GM12864 (cell line): ENCODE data around the gene TNFRSF14.

Experiments used
- DNase-seq: peaks from one replicate; pipeline ENCODE4 v3.0.0-alpha.2; 2011; ENCODE audit warnings: low read depth
- H3K4me3 ChIP-seq: 2 replicates; pipeline ENCODE4 v1.5.1; 2011; ENCODE audit warnings: mild to moderate bottlenecking, low read depth, low read length, control low read depth
- TF ChIP-seq, protein P1 (sequence below): IDR thresholded peaks from 2 replicates; pipeline ENCODE4 v1.5.1; 2011; ENCODE audit warnings: low read depth, mild to moderate bottlenecking, moderate library complexity, low read length, control low read depth, inconsistent platforms; ENCODE audit errors: missing control alignments

TNFRSF14 gene

DNA sequence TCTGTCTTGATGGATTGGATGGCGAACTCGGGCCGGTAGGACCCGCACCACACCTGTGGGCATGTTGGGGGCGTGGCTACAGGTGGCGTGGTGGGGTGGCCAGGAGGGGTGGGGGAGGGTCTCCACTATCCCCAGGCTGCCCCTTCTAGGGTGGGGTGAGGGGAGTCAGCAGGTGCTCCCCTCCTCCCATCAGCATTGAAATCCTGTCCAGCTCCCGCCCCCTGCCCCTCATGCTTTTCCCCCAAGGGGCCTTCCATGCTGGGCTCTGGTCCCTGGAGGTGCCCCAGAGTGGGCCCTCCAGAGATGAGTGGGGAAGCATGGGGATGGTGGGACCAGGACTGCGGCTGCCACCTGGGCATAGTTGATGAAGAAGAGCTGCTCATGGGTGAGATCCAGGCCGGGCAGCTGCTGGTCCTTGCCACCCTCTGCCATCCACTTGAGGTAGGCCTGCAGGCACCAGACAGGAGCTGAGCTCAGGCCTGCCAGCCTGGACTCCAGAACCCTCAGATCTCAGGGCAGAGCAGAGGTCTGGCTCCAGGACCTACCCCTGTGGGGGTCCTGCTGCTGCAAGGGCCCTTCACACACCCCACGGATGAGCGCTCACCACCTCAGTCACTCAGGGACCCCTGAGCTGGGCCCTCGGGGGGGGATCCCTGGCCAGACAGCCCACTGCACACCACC lies 35.5 kb downstream of the TNFRSF14 start:
- DNase-seq: no peak
- TF ChIP-seq, protein P1, sequence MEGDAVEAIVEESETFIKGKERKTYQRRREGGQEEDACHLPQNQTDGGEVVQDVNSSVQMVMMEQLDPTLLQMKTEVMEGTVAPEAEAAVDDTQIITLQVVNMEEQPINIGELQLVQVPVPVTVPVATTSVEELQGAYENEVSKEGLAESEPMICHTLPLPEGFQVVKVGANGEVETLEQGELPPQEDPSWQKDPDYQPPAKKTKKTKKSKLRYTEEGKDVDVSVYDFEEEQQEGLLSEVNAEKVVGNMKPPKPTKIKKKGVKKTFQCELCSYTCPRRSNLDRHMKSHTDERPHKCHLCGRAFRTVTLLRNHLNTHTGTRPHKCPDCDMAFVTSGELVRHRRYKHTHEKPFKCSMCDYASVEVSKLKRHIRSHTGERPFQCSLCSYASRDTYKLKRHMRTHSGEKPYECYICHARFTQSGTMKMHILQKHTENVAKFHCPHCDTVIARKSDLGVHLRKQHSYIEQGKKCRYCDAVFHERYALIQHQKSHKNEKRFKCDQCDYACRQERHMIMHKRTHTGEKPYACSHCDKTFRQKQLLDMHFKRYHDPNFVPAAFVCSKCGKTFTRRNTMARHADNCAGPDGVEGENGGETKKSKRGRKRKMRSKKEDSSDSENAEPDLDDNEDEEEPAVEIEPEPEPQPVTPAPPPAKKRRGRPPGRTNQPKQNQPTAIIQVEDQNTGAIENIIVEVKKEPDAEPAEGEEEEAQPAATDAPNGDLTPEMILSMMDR: no peak
- H3K4me3 ChIP-seq: no peak overlapping the region

DNA sequence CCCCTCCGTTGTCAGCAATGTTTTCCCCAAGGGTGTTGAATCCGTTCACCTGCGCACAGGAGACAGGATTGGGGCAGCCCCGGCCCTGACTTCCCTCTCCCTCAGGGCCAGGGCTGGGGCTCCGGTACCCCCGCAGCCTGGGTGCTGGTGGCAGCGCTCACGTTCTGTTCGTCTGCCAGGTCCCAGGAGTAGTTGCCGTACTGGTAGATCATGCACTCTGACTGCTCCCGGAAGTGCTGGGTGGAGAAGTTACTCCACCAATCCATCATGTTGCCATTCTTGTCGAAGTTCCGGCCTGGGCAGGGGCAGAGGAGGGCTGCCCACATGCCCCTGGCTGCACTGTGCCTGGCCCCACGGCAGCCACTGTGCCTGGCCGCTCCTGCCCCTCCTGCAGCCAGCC lies 36.5 kb downstream of the TNFRSF14 start:
- no peak overlapping the region for H3K4me3 ChIP-seq
- DNase-seq: no peak
- TF ChIP-seq, protein P1: no peak

DNA sequence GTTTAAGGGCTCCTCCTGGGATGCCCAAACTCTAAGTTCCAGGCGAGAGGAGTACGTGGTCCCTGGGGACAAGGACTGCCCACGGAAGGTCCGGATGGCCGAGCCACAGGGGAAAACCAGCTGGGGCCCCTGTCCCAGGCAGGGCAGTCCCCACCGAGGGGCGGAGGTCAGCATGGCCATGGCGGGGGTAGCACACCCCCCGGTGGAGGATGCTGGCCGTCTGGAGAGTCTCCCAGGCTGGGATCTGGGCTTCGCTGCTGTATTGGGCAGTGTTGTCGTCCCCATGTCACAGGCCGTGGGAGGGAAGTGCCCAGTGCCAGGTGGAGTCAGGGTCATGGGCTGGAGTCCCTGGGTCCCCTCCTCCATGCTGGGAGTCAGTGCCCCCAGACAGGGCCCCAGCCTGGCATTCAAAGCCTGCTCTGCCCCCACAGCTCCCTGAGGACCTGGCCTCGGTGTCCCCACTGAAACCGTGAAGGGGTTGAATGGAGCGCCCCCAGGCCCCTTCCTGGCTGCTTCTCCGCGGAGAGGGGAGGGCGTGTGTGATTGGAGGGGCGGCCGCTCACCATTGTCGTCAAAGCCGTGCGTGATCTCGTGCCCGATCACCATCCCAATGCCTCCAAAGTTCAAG lies 37.2 kb downstream of the TNFRSF14 start:
- DNase-seq: no peak
- H3K4me3 ChIP-seq: no peak overlapping the region
- TF ChIP-seq, protein P1: no peak

DNA sequence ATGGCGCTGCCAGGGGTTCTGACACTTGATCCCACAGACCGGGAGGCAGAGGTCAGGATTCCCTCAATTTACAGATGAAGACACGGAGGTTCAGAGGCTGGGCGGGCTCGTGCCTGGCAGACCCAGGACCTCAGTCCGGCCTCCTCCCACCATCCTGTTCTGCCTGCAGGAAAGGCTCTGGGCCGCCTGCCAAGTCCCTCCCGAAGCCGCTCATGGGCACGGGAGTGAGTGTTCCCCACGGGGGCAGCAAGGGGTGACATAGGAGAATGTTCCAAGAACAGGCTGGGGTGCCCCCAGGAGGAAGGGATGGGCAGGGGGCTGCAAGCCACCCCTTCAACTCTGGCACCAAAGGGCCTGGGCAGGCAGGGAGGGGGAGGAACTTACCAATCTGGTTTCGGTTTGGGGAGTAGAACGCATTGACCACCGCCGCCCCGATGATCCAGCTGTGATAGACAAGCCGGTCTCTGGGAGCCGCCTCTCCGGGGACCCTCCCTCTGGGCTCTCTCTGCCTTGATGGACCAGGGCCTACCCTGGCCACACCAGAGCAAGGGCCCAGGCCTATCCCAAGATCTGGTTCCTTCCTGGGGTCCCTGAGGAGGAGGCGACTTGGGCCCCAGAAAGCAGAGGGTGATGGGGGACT lies 38.0 kb downstream of the TNFRSF14 start:
- H3K4me3 ChIP-seq: no peak overlapping the region
- TF ChIP-seq, protein P1: no peak
- no peak for DNase-seq

DNA sequence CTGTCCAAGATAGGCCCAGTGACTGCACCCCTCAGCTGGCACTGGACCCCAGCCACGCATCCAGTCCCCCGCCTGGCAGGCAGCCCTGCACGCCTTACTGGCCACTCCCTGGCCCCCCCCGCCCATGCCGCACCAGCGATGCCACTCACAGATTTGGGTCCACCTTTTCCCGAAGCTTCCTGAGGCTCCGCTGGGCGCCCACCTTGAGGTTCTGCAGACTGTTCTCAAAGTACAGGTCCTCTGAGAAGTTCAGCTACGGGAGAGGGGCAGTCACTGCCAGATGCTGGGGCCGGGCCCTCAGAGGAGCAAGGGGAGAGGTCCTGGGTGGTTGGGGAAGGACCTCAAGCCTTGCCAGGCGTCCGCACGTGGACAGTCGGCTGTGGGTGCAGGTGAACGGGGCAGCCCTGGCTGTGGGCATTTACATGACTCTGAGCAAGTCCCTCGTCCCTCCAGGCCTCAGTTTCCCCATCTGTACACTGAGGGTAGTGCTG lies 38.5 kb downstream of the TNFRSF14 start:
- no peak for DNase-seq
- TF ChIP-seq, protein P1: no peak
- no peak overlapping the region for H3K4me3 ChIP-seq

DNA sequence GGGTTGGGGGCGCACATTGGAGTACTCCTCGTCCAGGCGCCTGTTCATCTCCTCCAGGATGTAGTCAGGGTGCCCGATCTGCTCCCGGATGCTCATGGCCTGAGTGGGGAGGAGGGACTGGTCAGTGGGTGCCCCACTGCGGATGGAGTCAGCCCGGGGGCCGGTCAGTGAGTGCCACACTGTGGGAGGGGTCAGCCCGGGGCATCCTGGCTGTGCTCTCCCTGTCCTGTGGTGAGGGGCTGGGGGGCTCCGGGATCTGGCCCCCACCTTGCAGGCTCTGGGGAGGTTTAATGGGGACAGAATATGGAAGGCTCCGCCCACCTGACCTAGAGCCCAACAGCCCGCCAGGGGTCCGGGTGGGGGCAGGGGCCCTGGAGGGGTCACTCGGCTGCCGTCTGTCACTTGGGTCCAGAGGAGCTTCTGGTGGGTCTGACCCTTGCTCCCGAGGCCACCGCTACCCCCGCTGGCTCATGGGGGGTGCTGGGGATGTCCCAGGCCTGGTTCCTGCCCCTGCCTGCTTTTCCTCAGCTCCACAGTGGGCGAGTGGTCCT lies 39.2 kb downstream of the TNFRSF14 start:
- TF ChIP-seq, protein P1: no peak
- H3K4me3 ChIP-seq: no peak overlapping the region
- no peak for DNase-seq
